HEK293T (cell line): ENCODE data around the gene LHX3.

Experiments
- FOXM1 ChIP-seq: fragments of 450-650 bp; IDR thresholded peaks from 2 replicates; pipeline ENCODE4 v1.6.1; 2017; ENCODE audit warnings: mild to moderate bottlenecking, borderline replicate concordance
- PKNOX1 ChIP-seq: fragments of 450-650 bp; IDR thresholded peaks from 2 replicates; pipeline ENCODE4 v1.6.1; 2016

- TF ChIP-seq PKNOX1: no peak
- no peak for TF ChIP-seq FOXM1
Measured at GRCh38 chr9:136193891-136194279, 11.0 kb downstream of the LHX3 start.
